Fibroblast of gingiva (primary cell): ENCODE results near the gene CLMN.

Source experiments
- DNase-seq: peaks from one replicate; pipeline ENCODE4 v3.0.0-alpha.2; 2011; ENCODE audit warnings: low read depth

The CLMN gene

GRCh38 chr14:95134304-95134933, 185.3 kb downstream of the CLMN start:
- DNase-seq: no peak

DNA sequence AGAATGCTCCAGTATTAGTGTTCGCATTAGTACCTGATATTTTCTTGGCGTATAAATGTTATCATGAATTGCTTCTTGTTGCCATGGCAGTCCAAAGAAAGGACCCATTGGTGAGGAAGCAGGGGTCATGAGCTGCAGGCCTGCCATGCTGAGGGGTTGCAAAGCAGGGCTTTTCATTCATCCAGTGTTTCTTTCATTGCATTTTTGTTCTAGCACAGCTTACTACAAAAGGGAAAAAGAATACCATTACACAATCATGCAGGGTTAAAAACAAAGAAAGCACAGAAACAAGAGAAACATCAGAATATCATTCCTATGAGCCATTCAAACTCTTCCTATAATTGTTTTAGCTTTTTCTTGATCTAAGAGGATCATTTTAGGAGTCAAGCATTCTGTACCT, 186.4 kb downstream of the CLMN start:
- no peak for DNase-seq

GRCh38 chr14:95132760-95133159, 186.9 kb downstream of the CLMN start:
- DNase-seq: no peak
